Measurements from ENCODE around the gene HIGD1C.

GRCh38 chr12:50949801-50950302, 2.5 kb upstream of the HIGD1C start:
- TF ChIP-seq CTCF (IDR thresholded peaks at IDR 0.05; ENCODE audit: insufficient read depth, low read length, poor library complexity, severe bottlenecking) (no peak), EZH2phosphoT487 (conservative IDR thresholded peaks at IDR 0.05; ENCODE audit: low read length) (no peak)

All from SU-DHL-6 (cell line).